CD4-positive, CD25-positive, alpha-beta regulatory T cell (primary cell): ENCODE data around the gene TMEM109. TPM values are rescaled to one million over a fixed set of nuclear protein-coding genes. Genes with fewer than 3 reads are reported as not detected.

Experiments used
- ATAC-seq, 2 donors: fragments of 150-1000 bp; cut with Tn5 transposase; one replicate each; pipeline ENCODE4 v1.10.0; 2021; ENCODE audit warnings: low read depth in 2 of 2, moderate number of reproducible peaks in 2 of 2, moderate library complexity in 1 of 2
- DNase-seq, 3 donors: peaks; one replicate each; pipeline versions ENCODE4 v3.0.0 to v3.0.0-alpha.2; 2012 to 2022; ENCODE audit warnings: mixed read lengths in 1 of 3
- H3K27ac ChIP-seq: one replicate; pipeline ENCODE4 v1.7.0; 2013; ENCODE audit warnings: mild to moderate bottlenecking, low read length; ENCODE audit not compliant: insufficient read depth, poor library complexity, severe bottlenecking
- H3K27me3 ChIP-seq: one replicate; pipeline ENCODE4 v1.7.0; 2013; ENCODE audit warnings: low read length; ENCODE audit not compliant: control insufficient read depth, insufficient read depth
- H3K36me3 ChIP-seq: one replicate; pipeline ENCODE4 v1.7.0; 2013; ENCODE audit warnings: mild to moderate bottlenecking, low read length, moderate library complexity; ENCODE audit not compliant: control insufficient read depth, insufficient read depth
- H3K4me1 ChIP-seq: 2 replicates; pipeline ENCODE4 v1.7.0; 2013; ENCODE audit warnings: mild to moderate bottlenecking, low read length; ENCODE audit not compliant: insufficient read depth, control insufficient read depth, poor library complexity, severe bottlenecking
- H3K4me3 ChIP-seq: one replicate; pipeline ENCODE4 v1.7.0; 2013; ENCODE audit warnings: low read depth, mild to moderate bottlenecking, low read length, moderate library complexity
- H3K9me3 ChIP-seq, 2 experiments: 1 replicate in 1 of 2; 2 replicates in 1 of 2; pipeline ENCODE4 v1.7.0; 2013; ENCODE audit warnings: low read length in 2 of 2, mild to moderate bottlenecking in 1 of 2, moderate library complexity in 1 of 2; ENCODE audit not compliant: control insufficient read depth in 2 of 2
- H3K27ac Mint-ChIP-seq, 3 donors: one replicate each; pipeline ENCODE4 v1.8.0; 2020 to 2022; ENCODE audit warnings: mild to moderate bottlenecking in 3 of 3, mixed read lengths in 3 of 3, moderate library complexity in 2 of 3
- H3K27me3 Mint-ChIP-seq: one replicate; pipeline ENCODE4 v1.8.0; 2022; ENCODE audit warnings: mild to moderate bottlenecking, mixed read lengths
- H3K36me3 Mint-ChIP-seq: one replicate; pipeline ENCODE4 v1.8.0; 2020; ENCODE audit warnings: mixed read lengths
- H3K4me1 Mint-ChIP-seq, 4 donors: one replicate each; pipeline ENCODE4 v1.8.0; 2020 to 2022; ENCODE audit warnings: mixed read lengths in 4 of 4, mild to moderate bottlenecking in 1 of 4
- H3K4me3 Mint-ChIP-seq, 4 donors: one replicate each; pipeline ENCODE4 v1.8.0; 2020 to 2022; ENCODE audit warnings: mild to moderate bottlenecking in 4 of 4, mixed read lengths in 4 of 4, moderate library complexity in 3 of 4
- H3K9me3 Mint-ChIP-seq, 7 donors: one replicate each; pipeline ENCODE4 v1.8.0; 2020 to 2022; ENCODE audit warnings: mixed read lengths in 7 of 7, mild to moderate bottlenecking in 3 of 7, moderate library complexity in 2 of 7
- polyA plus RNA-seq, 4 donors: library from polyadenylated mRNA; unstranded; fragments of 300-500 nt; fragmentation: Illumina TruSeq; gene quantifications; one replicate each; pipeline ENCODE4 v1.2.3, GENCODE V29; 2021
- total RNA-seq: library from RNA; stranded (reverse); gene quantifications from one replicate; pipeline ENCODE4 v1.2.3, GENCODE V29; 2022

The TMEM109 gene
- total and polyA plus RNA-seq, 5 donors from 2014 or later, result 49.9 to 215 (median 192) TPM

- H3K9me3 Mint-ChIP-seq, result peaks cover 0 to 2% (median 0%) of the 10 kb centered on the region in 7 donors
Observed at GRCh38 chr11:60935676-60936442, 21.9 kb downstream of the TMEM109 start.

GRCh38 chr11:60936467-60937143 is 22.6 kb downstream of the TMEM109 start:
- H3K4me1 Mint-ChIP-seq, result no peaks in the 10 kb centered on the region
- Histone ChIP-seq H3K4me3 (no peak overlapping the region), H3K27ac (no peak overlapping the region), H3K4me1 (no peaks in the 10 kb centered on the region), H3K9me3 (no peaks in the 10 kb centered on the region), H3K27me3 (no peaks in the 10 kb centered on the region), H3K36me3 (no peaks in the 10 kb centered on the region)
- H3K27me3 Mint-ChIP-seq, result no peaks in the 10 kb centered on the region
- peaks cover 0 to 2% (median 0%) of the 10 kb centered on the region in 7 donors for H3K9me3 Mint-ChIP-seq
- no peak overlapping the region for H3K4me3 Mint-ChIP-seq
- H3K27ac Mint-ChIP-seq, result no peak overlapping the region
- ATAC-seq (no peak), DNase-seq (no peak)
- no peaks in the 10 kb centered on the region for H3K36me3 Mint-ChIP-seq

More at GRCh38 chr11:60935676-60936442, 21.9 kb downstream of the TMEM109 start:
- Histone ChIP-seq H3K27me3 (no peaks in the 10 kb centered on the region), H3K9me3 (no peaks in the 10 kb centered on the region), H3K36me3 (no peaks in the 10 kb centered on the region), H3K27ac (no peak overlapping the region), H3K4me1 (no peaks in the 10 kb centered on the region), H3K4me3 (no peak overlapping the region)
- DNase-seq, result no peak
- Mint-ChIP-seq H3K27me3 (peaks cover 2% of the 10 kb centered on the region), H3K27ac (no peak overlapping the region), H3K4me3 (no peak overlapping the region), H3K4me1 (no peaks in the 10 kb centered on the region), H3K36me3 (no peaks in the 10 kb centered on the region)
- no peak for ATAC-seq

- Histone ChIP-seq H3K4me1 (no peaks in the 10 kb centered on the region), H3K4me3 (no peak overlapping the region), H3K27ac (no peak overlapping the region), H3K27me3 (no peaks in the 10 kb centered on the region), H3K9me3 (no peaks in the 10 kb centered on the region), H3K36me3 (no peaks in the 10 kb centered on the region)
- Mint-ChIP-seq H3K27ac (no peak overlapping the region), H3K27me3 (no peaks in the 10 kb centered on the region), H3K4me1 (peaks cover 0 to 2% (median 0%) of the 10 kb centered on the region in 4 donors), H3K36me3 (no peaks in the 10 kb centered on the region), H3K4me3 (no peak overlapping the region), H3K9me3 (peaks cover 0 to 2% (median 0%) of the 10 kb centered on the region in 7 donors)
- DNase-seq, result no peak
- ATAC-seq, result no peak
Observed at GRCh38 chr11:60937144-60937527, 23.2 kb downstream of the TMEM109 start.

- DNase-seq (no peak), ATAC-seq (no peak)
- no peaks in the 10 kb centered on the region for H3K36me3 ChIP-seq
- no peak overlapping the region for H3K27ac ChIP-seq
- no peak overlapping the region for H3K4me3 Mint-ChIP-seq
- H3K36me3 Mint-ChIP-seq, result no peaks in the 10 kb centered on the region
- H3K4me3 ChIP-seq, result no peak overlapping the region
- peak overlapping the region in 1 of 3 donors; percentile 90 for H3K27ac Mint-ChIP-seq
- peaks cover 0 to 3% (median 0%) of the 10 kb centered on the region in 7 donors for H3K9me3 Mint-ChIP-seq
- peaks cover 0 to 2% (median 0%) of the 10 kb centered on the region in 4 donors for H3K4me1 Mint-ChIP-seq
- no peaks in the 10 kb centered on the region for H3K27me3 ChIP-seq
- no peaks in the 10 kb centered on the region for H3K9me3 ChIP-seq
- no peaks in the 10 kb centered on the region for H3K27me3 Mint-ChIP-seq
- no peaks in the 10 kb centered on the region for H3K4me1 ChIP-seq
Observed at GRCh38 chr11:60937811-60938210, 23.9 kb downstream of the TMEM109 start.

- Mint-ChIP-seq H3K36me3 (no peaks in the 10 kb centered on the region), H3K9me3 (peaks cover 0 to 3% (median 0%) of the 10 kb centered on the region in 7 donors), H3K4me3 (no peak overlapping the region), H3K27me3 (no peaks in the 10 kb centered on the region), H3K27ac (no peak overlapping the region), H3K4me1 (peaks cover 0 to 2% (median 0%) of the 10 kb centered on the region in 4 donors)
- Histone ChIP-seq H3K9me3 (no peaks in the 10 kb centered on the region), H3K4me1 (no peaks in the 10 kb centered on the region), H3K4me3 (no peak overlapping the region), H3K36me3 (no peaks in the 10 kb centered on the region), H3K27me3 (no peaks in the 10 kb centered on the region), H3K27ac (no peak overlapping the region)
- DNase-seq, result no peak
- ATAC-seq, result no peak
Observed at GRCh38 chr11:60938500-60938899, 24.5 kb downstream of the TMEM109 start.

GRCh38 chr11:60939301-60939700 is 25.3 kb downstream of the TMEM109 start:
- Mint-ChIP-seq H3K4me1 (peaks cover 0 to 2% (median 0%) of the 10 kb centered on the region in 4 donors), H3K36me3 (no peaks in the 10 kb centered on the region), H3K4me3 (no peak overlapping the region), H3K27me3 (no peaks in the 10 kb centered on the region), H3K9me3 (peaks cover 0 to 3% (median 0%) of the 10 kb centered on the region in 7 donors), H3K27ac (no peak overlapping the region)
- ATAC-seq (no peak), DNase-seq (no peak)
- H3K4me1 ChIP-seq, result no peaks in the 10 kb centered on the region
- no peaks in the 10 kb centered on the region for H3K9me3 ChIP-seq
- no peak overlapping the region for H3K27ac ChIP-seq
- H3K27me3 ChIP-seq, result no peaks in the 10 kb centered on the region
- no peaks in the 10 kb centered on the region for H3K36me3 ChIP-seq
- no peak overlapping the region for H3K4me3 ChIP-seq

GRCh38 chr11:60939855-60940254 is 25.9 kb downstream of the TMEM109 start:
- Histone ChIP-seq H3K4me3 (no peak overlapping the region), H3K9me3 (no peaks in the 10 kb centered on the region), H3K36me3 (no peaks in the 10 kb centered on the region), H3K27ac (no peak overlapping the region), H3K4me1 (no peaks in the 10 kb centered on the region), H3K27me3 (peaks cover 2% of the 10 kb centered on the region)
- H3K27ac Mint-ChIP-seq, result no peak overlapping the region
- DNase-seq (no peak), ATAC-seq (no peak)
- peaks cover 0 to 3% (median 0%) of the 10 kb centered on the region in 7 donors for H3K9me3 Mint-ChIP-seq
- H3K4me3 Mint-ChIP-seq, result no peak overlapping the region
- no peaks in the 10 kb centered on the region for H3K36me3 Mint-ChIP-seq
- peaks cover 0 to 2% (median 0%) of the 10 kb centered on the region in 4 donors for H3K4me1 Mint-ChIP-seq
- peaks cover 2% of the 10 kb centered on the region for H3K27me3 Mint-ChIP-seq
